Heart left ventricle (tissue), 13 donors: ENCODE measurements around the gene EOLA2.

Experiments used
- POLR2A ChIP-seq, 2 donors: fragments of 450-650 bp; IDR thresholded peaks; one replicate each; pipeline ENCODE4 v1.6.1; 2017; ENCODE audit warnings: antibody characterized with exemption in 2 of 2, mild to moderate bottlenecking in 2 of 2, moderate library complexity in 2 of 2
- TF ChIP-seq, protein P1 (sequence below), 12 donors: fragments of 200-600 bp; sonication (generic) in 4 of 12; IDR thresholded peaks; one replicate each; pipeline versions ENCODE4 v1.5.0 to v1.8.0; 2018 to 2022; ENCODE audit warnings: antibody characterized with exemption in 12 of 12, mild to moderate bottlenecking in 5 of 12
- donor health status: ischemic (EF 13 %, LVEDD 7.1; RV severe dilation, severe dysfunction).
- donor health status: DM: no; HTN: yes; CAD: no.
- donor health status: DM: no; HTN: no; CAD: no.
- donor health status: ischemic (EF 25% LVEDD 6.9; RV normal size, moderate dysfunction).
- donor health status: ischemic (EF 25% LVEDD 5.7; RV mildly dilated, moderate dysfunction).
- donor health status: ischemic (EF 35%, LVEDD 5.7; RV mildly dilated, moderate dysfunction).
- donor health status: nonischemic (EF 11% LVEDD 7.7; RV severe dilation, severe dysfunction).
- donor health status: DM: yes; HTN: yes; CAD: no.
- donor health status: PGD.
- donor health status: ischemic (EF 29% LVEDD 5.4; RV normal size, mild dysfunction).
- donor health status: nonischemic (EF 23%, LVEDD 6.1; RV moderate dilation, normal function).

DNA sequence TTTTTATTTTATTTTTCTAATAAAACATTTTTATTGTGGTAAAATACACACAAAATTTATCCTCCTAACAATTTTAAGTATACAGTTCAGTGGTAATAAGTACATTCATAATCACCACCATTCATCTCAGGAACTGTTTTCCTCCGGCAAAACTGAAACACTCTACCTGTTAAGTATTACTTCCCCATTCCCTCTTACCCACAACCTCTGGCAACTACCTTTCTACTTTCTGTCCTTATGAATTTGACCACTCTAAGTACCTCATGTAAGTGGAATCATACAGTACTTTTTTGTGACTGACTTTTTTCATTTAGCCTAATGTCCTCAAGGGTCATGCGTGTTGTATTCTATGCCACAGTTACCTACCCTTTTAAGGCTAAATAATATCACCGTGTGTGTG, 30.0 kb downstream of the EOLA2 start:
- TF ChIP-seq, protein P1, sequence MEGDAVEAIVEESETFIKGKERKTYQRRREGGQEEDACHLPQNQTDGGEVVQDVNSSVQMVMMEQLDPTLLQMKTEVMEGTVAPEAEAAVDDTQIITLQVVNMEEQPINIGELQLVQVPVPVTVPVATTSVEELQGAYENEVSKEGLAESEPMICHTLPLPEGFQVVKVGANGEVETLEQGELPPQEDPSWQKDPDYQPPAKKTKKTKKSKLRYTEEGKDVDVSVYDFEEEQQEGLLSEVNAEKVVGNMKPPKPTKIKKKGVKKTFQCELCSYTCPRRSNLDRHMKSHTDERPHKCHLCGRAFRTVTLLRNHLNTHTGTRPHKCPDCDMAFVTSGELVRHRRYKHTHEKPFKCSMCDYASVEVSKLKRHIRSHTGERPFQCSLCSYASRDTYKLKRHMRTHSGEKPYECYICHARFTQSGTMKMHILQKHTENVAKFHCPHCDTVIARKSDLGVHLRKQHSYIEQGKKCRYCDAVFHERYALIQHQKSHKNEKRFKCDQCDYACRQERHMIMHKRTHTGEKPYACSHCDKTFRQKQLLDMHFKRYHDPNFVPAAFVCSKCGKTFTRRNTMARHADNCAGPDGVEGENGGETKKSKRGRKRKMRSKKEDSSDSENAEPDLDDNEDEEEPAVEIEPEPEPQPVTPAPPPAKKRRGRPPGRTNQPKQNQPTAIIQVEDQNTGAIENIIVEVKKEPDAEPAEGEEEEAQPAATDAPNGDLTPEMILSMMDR (IDR thresholded peaks at IDR 0.05): no peak
- no peak for TF ChIP-seq POLR2A (IDR thresholded peaks at IDR 0.05)
